ENCODE data around the gene CCDC171.

Gene CCDC171

GRCh38 chr9:15735083-15735857 lies 182.4 kb downstream of the CCDC171 start:
- DNase-seq (ENCODE audit: insufficient read length, low spot score) (no peak), FAIRE-seq (no peak)
- TF ChIP-seq CTCF (IDR thresholded peaks at IDR 0.05; ENCODE audit: insufficient read depth, missing control alignments): no peak

- TF ChIP-seq CTCF (IDR thresholded peaks at IDR 0.05; ENCODE audit: insufficient read depth, missing control alignments): no peak
- DNase-seq (ENCODE audit: insufficient read length, low spot score): no peak
- FAIRE-seq: no peak
These were observed 183.7 kb downstream of the CCDC171 start for GRCh38 chr9:15736569-15736968.

GRCh38 chr9:15738011-15738410 lies 185.2 kb downstream of the CCDC171 start:
- DNase-seq (ENCODE audit: insufficient read length, low spot score) (no peak), FAIRE-seq (no peak)
- no peak for TF ChIP-seq CTCF (IDR thresholded peaks at IDR 0.05; ENCODE audit: insufficient read depth, missing control alignments)

GRCh38 chr9:15741015-15741414 lies 188.2 kb downstream of the CCDC171 start:
- no peak for TF ChIP-seq CTCF (IDR thresholded peaks at IDR 0.05; ENCODE audit: insufficient read depth, missing control alignments)
- DNase-seq (ENCODE audit: insufficient read length, low spot score) (no peak), FAIRE-seq (no peak)

GRCh38 chr9:15743512-15743911 lies 190.7 kb downstream of the CCDC171 start:
- no peak for TF ChIP-seq CTCF (IDR thresholded peaks at IDR 0.05; ENCODE audit: insufficient read depth, missing control alignments)
- DNase-seq (ENCODE audit: insufficient read length, low spot score) (no peak), FAIRE-seq (no peak)

GRCh38 chr9:15744196-15744595 lies 191.4 kb downstream of the CCDC171 start:
- DNase-seq (ENCODE audit: insufficient read length, low spot score) (no peak), FAIRE-seq (no peak)
- no peak for TF ChIP-seq CTCF (IDR thresholded peaks at IDR 0.05; ENCODE audit: insufficient read depth, missing control alignments)

GRCh38 chr9:15746905-15747304 lies 194.1 kb downstream of the CCDC171 start:
- TF ChIP-seq CTCF (IDR thresholded peaks at IDR 0.05; ENCODE audit: insufficient read depth, missing control alignments): no peak
- DNase-seq (ENCODE audit: insufficient read length, low spot score) (no peak), FAIRE-seq (no peak)
